Measurements from ENCODE around the gene CHID1. TPM values are rescaled to one million over a fixed set of nuclear protein-coding genes. Genes with fewer than 3 reads are reported as not detected.

Gene CHID1
- total and polyA plus RNA-seq, 9 of the 15 experiments (the other 6 are each of a cell fraction or from before 2014, with no cell fraction given): 15.1 to 108 (median 39.8) TPM

DNA sequence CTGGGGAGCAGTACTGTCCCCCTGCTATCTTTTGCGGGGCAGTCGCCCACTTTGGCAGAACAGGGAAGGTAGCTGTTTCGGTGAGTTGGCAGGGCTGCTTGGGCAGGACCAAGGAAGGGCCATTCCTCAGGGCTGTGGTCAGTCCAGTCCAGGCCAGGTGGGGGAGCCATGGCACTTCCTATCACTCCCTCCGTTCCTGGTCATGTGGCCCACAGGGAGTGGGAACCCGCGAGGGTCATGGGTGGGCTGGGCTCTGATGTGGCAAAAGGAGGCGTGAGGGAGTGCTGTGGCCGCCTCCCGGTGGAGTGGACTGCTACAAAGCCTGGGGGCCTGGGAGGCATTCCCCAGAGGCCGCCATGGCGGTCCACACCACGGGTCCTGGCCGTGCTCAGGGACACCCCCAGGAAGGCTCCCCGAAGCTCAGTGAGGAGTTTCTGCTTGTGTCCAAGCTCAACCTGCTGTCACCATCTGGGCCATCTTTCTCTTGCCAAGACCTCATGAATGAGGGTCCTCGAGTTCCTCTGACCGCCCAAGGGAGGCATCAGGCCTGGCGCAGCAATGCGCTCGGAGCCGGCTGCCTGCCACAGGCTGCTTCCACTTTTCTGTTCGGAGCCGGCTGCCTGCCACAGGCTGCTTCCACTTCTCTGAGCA, 11.9 kb downstream of the CHID1 start:
- FAIRE-seq (peak; percentile 59), ATAC-seq (peak; percentile 82), DNase-seq (ENCODE audit: extremely low read depth in 1 of 4, low spot score in 3 of 4) (peak in 3 of 4 experiments; percentile 33 to 44 (median 41))
- 87% methylated on average over 20 of the region's 22 CpGs for WGBS (ENCODE audit: insufficient coverage, low coverage, missing lambda C conversion rate)
- POLR2A ChIA-PET: interaction anchor here (1.0 kb wide), 1 partner anchor 105 kb away, joined by 3 read pairs; no protein-coding TSS in a partner anchor
- Histone ChIP-seq H3K79me2 (ENCODE audit: control insufficient read depth, insufficient read depth, low read length) (no peaks in the 10 kb centered on the region), H3K27me3 (ENCODE audit: control insufficient read depth in 2 of 2, insufficient read depth in 2 of 2, low read length in 2 of 2) (no peaks in the 10 kb centered on the region), H3K9me1 (ENCODE audit: control insufficient read depth, insufficient read depth, low read length) (no peaks in the 10 kb centered on the region), H3K9me3 (replicated peaks; ENCODE audit: control insufficient read depth, insufficient read depth, low read depth, low read length) (no peaks in the 10 kb centered on the region), H3K4me1 (replicated peaks in 1 of 2; ENCODE audit: control insufficient read depth in 2 of 2, insufficient read depth in 2 of 2, low read length in 2 of 2) (peaks cover 0 to 56% of the 10 kb centered on the region in 2 experiments; a peak in 2 of 5 replicates), H3K36me3 (ENCODE audit: control insufficient read depth, insufficient read depth, low read length) (peaks cover 66% of the 10 kb centered on the region), H3K4me3 (no peak overlapping the region), H3K27ac (ENCODE audit: extremely low read depth, low read depth, low read length) (no peak overlapping the region), H2AFZ (ENCODE audit: low read depth, low read length) (no peak overlapping the region), H3K9ac (ENCODE audit: insufficient read depth in 1 of 2, low read depth in 2 of 2, low read length in 2 of 2) (no peak overlapping the region), H3K4me2 (ENCODE audit: insufficient read depth, low read length) (no peak overlapping the region), H4K20me1 (replicated peaks; ENCODE audit: control insufficient read depth, insufficient read depth, low read length) (no peaks in the 10 kb centered on the region; the same call in 1 of the 2 replicates)
- no TSS peak for BruUV-seq (replicated peaks)
- intact Hi-C loops (cut with micrococcal nuclease) (no loop called here), in situ Hi-C loops (cut with MboI) (no loop called here)
- CTCF ChIA-PET (ENCODE audit: low intra/inter-chr PET ratio): interaction anchor here (0.7 to 1.0 kb wide), 2 partner anchors 153 kb away, joined by 3 to 5 read pairs; no protein-coding TSS in a partner anchor
- TF ChIP-seq ZNF224 (CRISPR knock-in tag; IDR thresholded peaks at IDR 0.05): no peak
- TF ChIP-seq, protein P1, sequence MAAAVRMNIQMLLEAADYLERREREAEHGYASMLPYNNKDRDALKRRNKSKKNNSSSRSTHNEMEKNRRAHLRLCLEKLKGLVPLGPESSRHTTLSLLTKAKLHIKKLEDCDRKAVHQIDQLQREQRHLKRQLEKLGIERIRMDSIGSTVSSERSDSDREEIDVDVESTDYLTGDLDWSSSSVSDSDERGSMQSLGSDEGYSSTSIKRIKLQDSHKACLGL (CRISPR knock-in tag; IDR thresholded peaks at IDR 0.05; ENCODE audit: borderline replicate concordance, poor library complexity, severe bottlenecking): no peak
- TF ChIP-seq ZBTB33 (CRISPR knock-in tag; IDR thresholded peaks at IDR 0.05): peak; percentile 97
- 0 out of 2 replicates have a peak, but pooled peaks have one; percentile 5 for TF ChIP-seq POLR2AphosphoS5 (IDR thresholded peaks at IDR 0.05; ENCODE audit: control insufficient read depth, insufficient read depth, low read depth, low read length)
- no peak for TF ChIP-seq ZNF507 (tag; conservative IDR thresholded peaks at IDR 0.05)
- no peak for TF ChIP-seq ETS1 (conservative IDR thresholded peaks at IDR 0.05; ENCODE audit: control insufficient read depth, low read depth, low read length)
- TF ChIP-seq STAG1 (CRISPR knock-in tag; IDR thresholded peaks at IDR 0.05; ENCODE audit: borderline replicate concordance): peak; percentile 35; the same call in 1 of the 2 replicates
- no peak for TF ChIP-seq NR1H2 (CRISPR knock-in tag; IDR thresholded peaks at IDR 0.05)
- no peak for TF ChIP-seq HDAC1 (IDR thresholded peaks at IDR 0.05)
- TF ChIP-seq PURB (CRISPR knock-in tag; IDR thresholded peaks at IDR 0.05; ENCODE audit: low read depth): no peak
- peak; percentile 42 to 57 (median 45); a peak in 5 of 6 replicates for TF ChIP-seq CTCF (IDR thresholded peaks at IDR 0.05 in 2 of 3, conservative IDR thresholded peaks at IDR 0.05 in 1 of 3; ENCODE audit: insufficient read depth in 2 of 3, low read depth in 1 of 3, low read length in 3 of 3)
- no peak for TF ChIP-seq ZFX (CRISPR knock-in tag; IDR thresholded peaks at IDR 0.05)
- peak; percentile 62 for TF ChIP-seq USF2 (CRISPR knock-in tag; IDR thresholded peaks at IDR 0.05)
